GM21423 (cell line): Measurements from ENCODE around the gene AXIN2.
"Not testable (repeated sequence)": the region's sequence is repeated elsewhere in the genome, so short reads cannot be mapped to it uniquely, and the experiment has no call there.

Source experiments
- ATAC-seq: cut with Tn5 transposase; IDR thresholded peaks from one replicate; pipeline ENCODE4 v1.9.1; 2021; ENCODE audit warnings: mild to moderate bottlenecking, moderate library complexity; ENCODE audit not compliant: unreplicated experiment

AXIN2 gene

DNA sequence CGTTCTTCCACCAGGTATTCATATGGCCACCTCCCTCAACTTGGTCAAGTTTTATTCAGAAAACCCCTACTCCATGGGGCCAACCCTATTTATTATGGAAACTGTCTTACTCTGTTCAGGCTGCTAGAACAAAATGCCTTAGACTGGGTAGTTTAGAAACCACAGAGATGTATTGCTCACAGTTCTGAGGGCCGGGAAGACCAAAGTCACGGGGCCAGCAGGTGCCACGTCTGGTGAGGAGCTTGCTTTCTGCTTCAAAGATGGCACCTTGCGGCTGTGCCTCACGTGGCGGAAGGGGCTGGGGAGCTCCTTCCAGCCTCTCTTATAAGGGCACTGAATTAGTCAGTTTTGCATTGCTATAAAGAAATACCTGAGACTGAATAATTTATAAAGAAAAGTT is 74.3 kb downstream of the AXIN2 start:
- ATAC-seq = no peak

DNA sequence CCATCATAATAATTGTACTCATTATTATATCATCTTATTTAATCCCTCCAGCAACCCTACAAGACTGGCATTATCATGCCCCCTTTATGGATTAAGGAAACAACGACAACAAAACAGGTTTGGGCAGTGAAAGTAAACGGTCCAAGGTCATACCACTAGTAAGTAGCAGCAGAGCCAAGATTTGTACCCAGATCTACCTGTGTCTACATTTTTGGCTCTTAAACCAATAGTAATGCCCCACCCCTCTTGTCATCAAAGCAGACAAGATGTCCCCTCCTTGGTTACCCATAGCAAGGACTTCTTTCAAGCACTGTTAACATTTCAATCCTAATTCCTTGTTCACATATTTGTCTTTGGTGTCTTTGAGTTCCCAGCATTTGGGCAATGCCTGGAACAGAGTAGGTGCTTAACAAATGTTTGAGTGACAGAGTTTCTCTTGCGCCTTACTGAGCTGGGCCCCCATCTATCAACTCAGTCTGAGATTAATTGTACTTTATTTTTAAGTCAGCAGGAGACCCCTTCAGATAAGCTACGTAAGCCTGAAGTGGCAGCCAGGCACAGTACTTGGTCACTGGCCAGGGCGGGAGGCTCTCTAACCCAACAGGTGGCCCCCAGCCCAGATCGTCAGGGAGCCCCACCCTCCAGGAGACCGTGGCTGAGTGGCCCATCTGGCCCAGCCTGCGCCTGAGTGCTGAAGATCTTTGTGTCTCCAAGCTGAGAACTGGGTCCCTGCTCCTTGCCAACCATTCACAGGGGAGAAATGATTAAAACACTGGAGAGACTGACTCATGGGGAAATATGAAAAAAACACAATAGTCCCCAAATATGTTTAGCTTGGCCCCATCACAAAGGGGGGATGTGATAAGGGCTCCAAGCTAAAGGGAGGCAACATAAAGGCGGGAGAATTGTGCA is 75.8 kb downstream of the AXIN2 start:
- no peak for ATAC-seq

DNA sequence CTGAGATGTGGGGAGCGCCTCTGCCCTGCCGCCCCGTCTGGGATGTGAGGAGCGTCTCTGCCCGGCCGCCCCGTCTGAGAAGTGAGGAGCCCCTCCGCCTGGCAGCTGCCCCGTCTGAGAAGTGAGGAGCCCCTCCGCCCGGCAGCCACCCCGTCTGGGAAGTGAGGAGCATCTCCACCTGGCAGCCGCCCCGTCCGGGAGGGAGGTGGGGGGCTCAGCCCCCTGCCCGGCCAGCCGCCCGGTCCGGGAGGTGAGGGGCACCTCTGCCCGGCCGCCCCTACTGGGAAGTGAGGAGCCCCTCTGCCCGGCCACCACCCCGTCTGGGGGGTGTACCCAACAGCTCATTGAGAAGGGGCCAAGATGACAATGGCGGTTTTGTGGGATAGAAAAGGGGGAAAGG is 77.0 kb downstream of the AXIN2 start:
- not testable (repeated sequence) for ATAC-seq

DNA sequence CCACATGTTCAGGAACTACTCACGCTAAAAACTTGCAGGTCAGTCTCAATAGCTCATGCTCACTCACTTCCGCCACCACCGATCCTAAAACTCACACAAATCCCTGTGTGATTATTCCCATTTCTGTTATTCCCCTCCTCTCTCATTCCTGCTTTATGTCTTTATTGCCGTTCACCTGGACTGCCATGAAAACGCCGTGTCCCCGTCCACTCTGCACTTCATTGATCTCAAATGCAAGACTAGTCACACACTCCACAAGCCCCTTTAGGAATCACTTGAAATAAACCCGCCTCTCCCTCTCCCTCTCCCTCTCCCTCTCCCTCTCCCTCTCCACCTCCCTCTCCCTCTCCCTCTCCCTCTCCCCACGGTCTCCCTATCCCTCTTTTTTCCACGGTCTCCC is 78.0 kb downstream of the AXIN2 start:
- ATAC-seq = no peak

DNA sequence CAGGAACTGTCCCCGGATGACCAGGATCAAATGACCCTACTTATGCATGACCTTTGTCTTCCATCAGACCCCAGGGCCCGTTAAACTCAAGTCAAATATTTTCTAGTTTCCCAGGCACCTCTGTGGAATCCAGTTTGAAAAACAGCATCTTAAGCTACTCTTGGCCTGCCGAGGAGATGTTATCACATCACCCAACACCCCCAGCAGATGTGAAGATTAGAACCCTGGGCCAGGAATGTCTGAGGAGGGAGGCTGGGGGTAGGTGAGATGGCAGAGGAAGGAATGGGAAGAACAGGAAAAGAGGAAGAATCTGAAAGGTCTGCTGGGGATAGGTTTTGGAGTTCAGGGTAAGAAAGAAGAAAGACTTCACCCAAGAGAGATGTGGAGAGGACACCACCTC is 79.2 kb downstream of the AXIN2 start:
- no peak for ATAC-seq

DNA sequence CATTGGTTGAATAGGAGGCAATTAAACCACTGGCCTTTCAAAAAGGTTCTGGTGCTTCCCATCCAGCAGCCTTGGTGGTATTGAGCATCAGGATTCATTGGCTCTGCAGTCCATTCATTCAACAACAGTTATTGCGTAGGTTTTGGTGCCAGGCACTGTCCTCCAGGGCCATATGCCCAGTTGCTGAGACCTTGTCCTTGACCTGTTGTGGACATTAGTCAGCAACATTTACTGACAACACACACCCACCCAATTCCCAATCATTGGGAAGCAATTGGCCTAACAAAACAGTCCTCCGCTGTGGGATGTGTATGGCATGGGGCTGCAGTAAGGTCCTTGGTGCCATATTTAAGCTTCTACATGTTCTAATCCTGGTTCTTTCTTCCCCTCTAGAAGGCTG is 82.2 kb downstream of the AXIN2 start:
- no peak for ATAC-seq
